Transverse colon (tissue), 3 donors: ENCODE data around the gene AFM.

Source experiments
- POLR2A ChIP-seq: fragments of 450-650 bp; IDR thresholded peaks from one replicate; pipeline ENCODE4 v1.6.1; 2016; ENCODE audit warnings: antibody characterized with exemption, mild to moderate bottlenecking, moderate library complexity
- TF ChIP-seq, protein P1 (sequence below), 5 experiments: fragments of 200-600 bp in 3 of 5; fragments of 450-650 bp in 2 of 5; sonication (generic) in 3 of 5; IDR thresholded peaks; 1 replicate in 2 of 5; 2 replicates in 3 of 5; pipeline ENCODE4 v1.5.1; 2016 to 2017; ENCODE audit warnings: antibody characterized with exemption in 5 of 5, inconsistent platforms in 3 of 5, mild to moderate bottlenecking in 2 of 5, moderate library complexity in 1 of 5

GRCh38 chr4:73485596-73485995, 4.1 kb downstream of the AFM start:
- TF ChIP-seq POLR2A: no peak
- TF ChIP-seq, protein P1, sequence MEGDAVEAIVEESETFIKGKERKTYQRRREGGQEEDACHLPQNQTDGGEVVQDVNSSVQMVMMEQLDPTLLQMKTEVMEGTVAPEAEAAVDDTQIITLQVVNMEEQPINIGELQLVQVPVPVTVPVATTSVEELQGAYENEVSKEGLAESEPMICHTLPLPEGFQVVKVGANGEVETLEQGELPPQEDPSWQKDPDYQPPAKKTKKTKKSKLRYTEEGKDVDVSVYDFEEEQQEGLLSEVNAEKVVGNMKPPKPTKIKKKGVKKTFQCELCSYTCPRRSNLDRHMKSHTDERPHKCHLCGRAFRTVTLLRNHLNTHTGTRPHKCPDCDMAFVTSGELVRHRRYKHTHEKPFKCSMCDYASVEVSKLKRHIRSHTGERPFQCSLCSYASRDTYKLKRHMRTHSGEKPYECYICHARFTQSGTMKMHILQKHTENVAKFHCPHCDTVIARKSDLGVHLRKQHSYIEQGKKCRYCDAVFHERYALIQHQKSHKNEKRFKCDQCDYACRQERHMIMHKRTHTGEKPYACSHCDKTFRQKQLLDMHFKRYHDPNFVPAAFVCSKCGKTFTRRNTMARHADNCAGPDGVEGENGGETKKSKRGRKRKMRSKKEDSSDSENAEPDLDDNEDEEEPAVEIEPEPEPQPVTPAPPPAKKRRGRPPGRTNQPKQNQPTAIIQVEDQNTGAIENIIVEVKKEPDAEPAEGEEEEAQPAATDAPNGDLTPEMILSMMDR (IDR thresholded peaks at IDR 0.05): no peak
